SU-DHL-6 (cell line): ENCODE data around the gene SMURF2.
A peak's percentile ranks its signal among the peaks of the same experiment; 100 is the strongest.

Experiments
- H2AFZ ChIP-seq: fragments of 200-600 bp; sonication (generic); 2 replicates; pipeline ENCODE4 v1.6.1; 2014; ENCODE audit warnings: low read depth, mild to moderate bottlenecking, moderate library complexity, mixed read lengths, antibody characterized with exemption, low read length; ENCODE audit not compliant: severe bottlenecking
- H3F3A ChIP-seq: fragments of 200-600 bp; shearing (Covaris generic); 2 replicates; pipeline ENCODE4 v1.6.0; 2016; ENCODE audit warnings: antibody characterized with exemption, mild to moderate bottlenecking; ENCODE audit not compliant: insufficient read depth
- H3K27ac ChIP-seq: fragments of 200-600 bp; sonication (generic); 2 replicates; pipeline ENCODE4 v1.5.1; 2016; ENCODE audit warnings: low read depth, mild to moderate bottlenecking, low read length, moderate library complexity, mixed read lengths
- H3K27me3 ChIP-seq: fragments of 200-600 bp; sonication (generic), shearing (Covaris generic); 2 replicates; pipeline ENCODE4 v1.6.0; 2014; ENCODE audit warnings: mild to moderate bottlenecking, low read length
- H3K36me3 ChIP-seq: fragments of 200-600 bp; sonication (generic); 2 replicates; pipeline ENCODE4 v1.6.1; 2014; ENCODE audit warnings: mild to moderate bottlenecking, low read length, mixed read lengths
- H3K4me2 ChIP-seq: fragments of 300-600, 200-600 bp; shearing (Covaris generic), sonication (generic); 2 replicates; pipeline ENCODE4 v1.6.0; 2014; ENCODE audit warnings: low read length, low read depth, mild to moderate bottlenecking; ENCODE audit not compliant: poor library complexity, severe bottlenecking
- H3K4me3 ChIP-seq: fragments of 200-600 bp; sonication (generic); 2 replicates; pipeline ENCODE4 v1.5.1; 2014; ENCODE audit warnings: antibody characterized with exemption, low read length, mild to moderate bottlenecking, mixed read lengths; ENCODE audit not compliant: insufficient read depth, poor library complexity, severe bottlenecking
- H3K79me2 ChIP-seq: fragments of 200-600 bp; sonication (generic); 2 replicates; pipeline ENCODE4 v1.6.1; 2014; ENCODE audit warnings: mild to moderate bottlenecking, low read length, moderate library complexity; ENCODE audit not compliant: insufficient read depth
- H3K9ac ChIP-seq: fragments of 200-600 bp; sonication (generic); 2 replicates; pipeline ENCODE4 v1.7.0; 2014; ENCODE audit warnings: mild to moderate bottlenecking, low read length
- H3K9me2 ChIP-seq: fragments of 200-600 bp; sonication (generic); replicated peaks from 2 replicates; pipeline ENCODE4 v1.6.1; 2014; ENCODE audit warnings: low read length; ENCODE audit not compliant: insufficient read depth
- H3K9me3 ChIP-seq: fragments of 200-600 bp; sonication (generic); 2 replicates; pipeline ENCODE4 v1.6.1; 2014; ENCODE audit warnings: low read length, mixed read lengths; ENCODE audit not compliant: insufficient read depth
- H4K20me1 ChIP-seq: fragments of 200-600 bp; sonication (generic); 2 replicates; pipeline ENCODE4 v1.6.1; 2014; ENCODE audit warnings: low read depth, mild to moderate bottlenecking, antibody characterized with exemption, low read length, moderate library complexity, mixed read lengths
- EZH2phosphoT487 ChIP-seq: fragments of 200-600 bp; sonication (generic), shearing (Covaris generic); conservative IDR thresholded peaks from 2 replicates; pipeline ENCODE4 v1.6.1; 2018; ENCODE audit warnings: mild to moderate bottlenecking, antibody characterized with exemption, low read length, moderate library complexity, mixed read lengths
- TF ChIP-seq, protein P1 (sequence below): fragments of 200-600 bp; sonication (generic); IDR thresholded peaks from one replicate; pipeline ENCODE4 v1.5.1; 2017; ENCODE audit warnings: antibody characterized with exemption, mild to moderate bottlenecking, low read length, moderate library complexity; ENCODE audit not compliant: insufficient read depth, poor library complexity, severe bottlenecking

Gene SMURF2

GRCh38 chr17:64505340-64506200 is 156.5 kb downstream of the SMURF2 start:
- Histone ChIP-seq H3K27me3 (no peaks in the 10 kb centered on the region), H3K79me2 (peaks cover 80% of the 10 kb centered on the region), H3K4me3 (peak overlapping the region; percentile 100), H3K27ac (peak overlapping the region; percentile 95), H3K9me2 (no peaks in the 10 kb centered on the region), H3K4me2 (peak overlapping the region; percentile 86), H3K9me3 (no peaks in the 10 kb centered on the region), H3K9ac (peak overlapping the region; percentile 100), H4K20me1 (peaks cover 55% of the 10 kb centered on the region), H2AFZ (no peak overlapping the region), H3K36me3 (peaks cover 54% of the 10 kb centered on the region), H3F3A (peaks cover 51% of the 10 kb centered on the region)
- TF ChIP-seq, protein P1, sequence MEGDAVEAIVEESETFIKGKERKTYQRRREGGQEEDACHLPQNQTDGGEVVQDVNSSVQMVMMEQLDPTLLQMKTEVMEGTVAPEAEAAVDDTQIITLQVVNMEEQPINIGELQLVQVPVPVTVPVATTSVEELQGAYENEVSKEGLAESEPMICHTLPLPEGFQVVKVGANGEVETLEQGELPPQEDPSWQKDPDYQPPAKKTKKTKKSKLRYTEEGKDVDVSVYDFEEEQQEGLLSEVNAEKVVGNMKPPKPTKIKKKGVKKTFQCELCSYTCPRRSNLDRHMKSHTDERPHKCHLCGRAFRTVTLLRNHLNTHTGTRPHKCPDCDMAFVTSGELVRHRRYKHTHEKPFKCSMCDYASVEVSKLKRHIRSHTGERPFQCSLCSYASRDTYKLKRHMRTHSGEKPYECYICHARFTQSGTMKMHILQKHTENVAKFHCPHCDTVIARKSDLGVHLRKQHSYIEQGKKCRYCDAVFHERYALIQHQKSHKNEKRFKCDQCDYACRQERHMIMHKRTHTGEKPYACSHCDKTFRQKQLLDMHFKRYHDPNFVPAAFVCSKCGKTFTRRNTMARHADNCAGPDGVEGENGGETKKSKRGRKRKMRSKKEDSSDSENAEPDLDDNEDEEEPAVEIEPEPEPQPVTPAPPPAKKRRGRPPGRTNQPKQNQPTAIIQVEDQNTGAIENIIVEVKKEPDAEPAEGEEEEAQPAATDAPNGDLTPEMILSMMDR, result no peak

DNA sequence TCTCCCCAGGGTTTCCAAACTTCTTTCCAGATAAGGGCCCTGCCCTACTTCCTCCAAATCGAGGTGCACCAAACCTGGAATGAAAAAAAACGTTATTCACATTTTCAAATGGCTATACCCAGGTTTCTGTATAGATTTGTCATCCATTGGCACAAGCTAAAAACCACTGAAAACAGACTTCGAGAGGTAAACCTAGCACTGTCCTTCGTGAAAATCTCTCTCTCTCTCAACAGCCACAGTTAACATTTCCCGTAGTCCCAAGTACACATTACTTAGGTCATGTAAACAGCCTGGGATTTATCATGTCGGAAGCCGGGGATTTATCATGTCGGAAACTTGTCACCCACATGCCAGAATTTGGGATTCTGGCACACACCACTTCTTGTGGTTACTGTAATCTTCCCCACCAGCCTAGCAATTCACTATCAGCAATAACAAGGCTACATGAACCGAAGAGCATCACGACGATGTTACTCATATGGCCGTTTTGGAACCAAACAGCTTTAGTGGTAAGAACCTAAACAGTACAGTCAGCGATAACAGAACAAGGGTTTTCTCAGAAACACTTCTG is 157.3 kb downstream of the SMURF2 start:
- peak overlapping the region; percentile 100 for H3K4me3 ChIP-seq
- no peaks in the 10 kb centered on the region for H3K9me2 ChIP-seq
- peak overlapping the region; percentile 100 for H3K9ac ChIP-seq
- H3K27ac ChIP-seq, result peak overlapping the region; percentile 95
- H3K79me2 ChIP-seq, result peaks cover 82% of the 10 kb centered on the region
- H3K4me2 ChIP-seq, result peak overlapping the region; percentile 86
- H4K20me1 ChIP-seq, result peaks cover 60% of the 10 kb centered on the region
- peaks cover 57% of the 10 kb centered on the region for H3K36me3 ChIP-seq
- H2AFZ ChIP-seq, result no peak overlapping the region
- H3F3A ChIP-seq, result peaks cover 58% of the 10 kb centered on the region
- H3K27me3 ChIP-seq, result no peaks in the 10 kb centered on the region
- TF ChIP-seq, protein P1, result no peak
- no peak for TF ChIP-seq EZH2phosphoT487
- H3K9me3 ChIP-seq, result no peaks in the 10 kb centered on the region

DNA sequence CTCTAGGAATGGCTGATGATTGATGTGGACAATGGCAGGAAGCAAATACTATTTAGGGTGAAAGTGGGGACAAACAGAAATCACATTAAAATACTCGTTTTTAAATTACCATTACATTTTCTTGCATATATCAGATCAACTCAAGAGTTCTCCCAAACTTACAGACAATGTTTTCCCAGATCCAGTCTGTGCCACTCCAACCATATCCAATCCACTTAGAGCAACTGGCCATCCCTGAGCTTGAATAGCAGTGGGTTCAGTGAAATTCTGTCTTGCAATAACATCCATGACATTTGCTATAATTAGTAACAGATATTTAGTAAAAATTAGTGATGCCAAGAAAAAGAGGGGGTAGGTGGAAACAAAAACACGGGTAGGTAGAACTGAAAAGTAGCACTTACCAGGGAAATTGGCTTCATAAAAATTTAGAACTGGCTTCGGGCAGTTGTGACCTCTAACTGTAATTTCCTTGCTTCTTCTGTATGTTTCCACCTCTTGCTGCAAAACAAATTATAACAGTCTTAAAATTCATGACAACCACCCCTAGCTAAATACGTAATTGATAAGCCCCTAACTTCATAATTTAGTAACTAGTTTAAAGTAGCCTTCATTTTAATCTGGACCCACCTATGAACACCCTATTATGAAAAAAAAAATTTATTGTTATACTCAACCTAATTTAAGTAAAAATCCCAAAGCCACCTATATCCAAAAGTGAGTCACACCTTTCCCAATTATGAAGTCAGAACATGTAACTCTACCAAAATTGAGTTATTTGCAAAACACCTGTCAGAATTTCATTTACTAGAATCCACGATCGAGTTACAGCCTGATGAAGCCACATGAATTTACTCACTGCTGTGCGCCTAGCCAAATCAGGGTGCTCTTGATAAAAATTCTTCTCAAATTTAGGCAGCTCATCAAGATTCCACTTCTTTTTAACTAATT is 158.0 kb downstream of the SMURF2 start:
- no peaks in the 10 kb centered on the region for H3K9me2 ChIP-seq
- H3K4me2 ChIP-seq, result peak overlapping the region; percentile 86
- no peaks in the 10 kb centered on the region for H3K9me3 ChIP-seq
- peaks cover 78% of the 10 kb centered on the region for H3K79me2 ChIP-seq
- peak overlapping the region; percentile 100 for H3K9ac ChIP-seq
- H3K27ac ChIP-seq, result peak overlapping the region; percentile 95; the same call in 1 of the 2 replicates
- H3K27me3 ChIP-seq, result no peaks in the 10 kb centered on the region
- H3K4me3 ChIP-seq, result peak overlapping the region; percentile 100
- H3F3A ChIP-seq, result peaks cover 66% of the 10 kb centered on the region
- no peak overlapping the region for H2AFZ ChIP-seq
- peaks cover 64% of the 10 kb centered on the region for H3K36me3 ChIP-seq
- TF ChIP-seq, protein P1, result no peak
- no peak for TF ChIP-seq EZH2phosphoT487
- H4K20me1 ChIP-seq, result peaks cover 65% of the 10 kb centered on the region
